Psoas muscle (tissue), 8 donors: ENCODE measurements around the gene TAOK3. TPM values are rescaled to one million over a fixed set of nuclear protein-coding genes. Genes with fewer than 3 reads are reported as not detected.
A peak's percentile ranks its signal among the peaks of the same experiment; 100 is the strongest.
"Not testable (repeated sequence)": the region's sequence is repeated elsewhere in the genome, so short reads cannot be mapped to it uniquely, and the experiment has no call there.

ENCODE experiments used
- ATAC-seq, 4 donors: fragments of 200-7000 bp; cut with Tn5 transposase; one replicate each; pipeline ENCODE4 v1.9.1; 2020; ENCODE audit warnings: moderate library complexity in 3 of 4, mild to moderate bottlenecking in 2 of 4
- DNase-seq, 2 donors: peaks; one replicate each; pipeline ENCODE4 v3.0.0-alpha.2; 2020
- H3K27ac ChIP-seq: fragments of 200-600 bp; one replicate; pipeline ENCODE4 v1.8.0; 2022
- H3K27me3 ChIP-seq, 3 donors: fragments of 200-600 bp in 1 of 3; one replicate each; pipeline versions ENCODE4 v1.6.1 to v1.8.0; 2013 to 2022; ENCODE audit warnings: low read length in 2 of 3, mild to moderate bottlenecking in 2 of 3, moderate library complexity in 1 of 3; ENCODE audit not compliant: insufficient read depth in 3 of 3
- H3K36me3 ChIP-seq, 2 donors: fragments of 200-600 bp in 1 of 2; one replicate each; pipeline versions ENCODE4 v1.6.1 to v1.8.0; 2013 to 2022; ENCODE audit warnings: low read depth in 1 of 2, mild to moderate bottlenecking in 1 of 2, moderate library complexity in 1 of 2; ENCODE audit not compliant: insufficient read depth in 1 of 2
- H3K4me1 ChIP-seq: fragments of 200-600 bp; one replicate; pipeline ENCODE4 v1.8.0; 2022
- H3K4me3 ChIP-seq: fragments of 200-600 bp; one replicate; pipeline ENCODE4 v1.8.0; 2022; ENCODE audit warnings: mild to moderate bottlenecking
- H3K9me3 ChIP-seq: fragments of 200-600 bp; one replicate; pipeline ENCODE4 v1.8.0; 2022
- WGBS, 3 donors: extraction: QIAGEN DNeasy Blood & Tissue Kit; methylation state at CpG; one replicate each; pipeline versions ENCODE4 v1.1.6 to v1.1.7; 2013; 5-methylcytosine and 5-hydroxymethylcytosine counted together
- intact Hi-C, 2 donors: fragments of 100-400 bp; cut with DNase I; formaldehyde crosslinking; loops; one replicate each; pipeline versions ENCODE4 v1.11.0 to v1.14.2; 2022
- polyA plus RNA-seq, 3 donors: library from polyadenylated mRNA; stranded (reverse); fragments of 200-250 nt; gene quantifications; one replicate each; pipeline ENCODE4 v1.2.3, GENCODE V29; 2013
- total RNA-seq, 4 donors: library from RNA; stranded (reverse); fragmentation: NEBNext Ultra II Directional in 2 of 4; extraction: Animal tissue kit (Norgen Biotek cat#: 25700) in 2 of 4; gene quantifications; one replicate each; pipeline versions ENCODE4 v1.2.1 to v1.2.4, GENCODE V29; 2021 to 2023
- TF ChIP-seq, protein P1 (sequence below): fragments of 200-600 bp; IDR thresholded peaks from one replicate; pipeline ENCODE4 v1.8.0; 2022; ENCODE audit warnings: antibody characterized with exemption
- donor health status: healthy with polysubstance abuse.
- donor health status: DM: no; HTN: no; CAD: no; lungs with moderate emphysema.
- donor health status: Bipolar disorder and iron deficiency.
- donor health status: healthy.
- donor health status: DM: yes; HTN: yes; CAD: no.
- donor health status: DM: no; HTN: no; CAD: no.
- donor health status: DM: no; HTN: no; CAD: no.
- donor health status: DM: yes; HTN: yes; CAD: no.

The TAOK3 gene
- total and polyA plus RNA-seq, 7 donors = 6.5 to 22.2 (median 18.2) TPM

- intact Hi-C loops = no loop called here
Measured at GRCh38 chr12:118292836-118293235, 79.9 kb downstream of the TAOK3 start.

DNA sequence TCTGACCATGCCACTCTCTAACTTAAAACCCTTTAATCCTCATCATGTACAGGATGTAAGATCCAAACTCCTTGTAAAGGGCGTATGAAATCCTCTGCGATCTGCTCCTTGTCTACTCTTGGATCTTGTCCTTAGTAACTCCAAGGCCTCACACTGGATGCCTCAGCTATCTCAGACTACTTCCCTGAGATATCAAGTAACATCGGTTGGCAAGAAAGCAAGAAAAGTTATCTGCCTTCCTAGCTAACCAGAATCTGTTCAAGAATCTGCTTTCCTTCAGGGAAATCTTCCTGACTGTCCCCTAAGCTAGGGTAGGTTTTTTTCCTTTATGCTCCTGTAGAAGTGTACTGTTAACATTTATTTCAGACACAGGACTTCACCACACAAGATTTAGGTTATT lies 82.6 kb downstream of the TAOK3 start:
- DNase-seq (no peak), ATAC-seq (peak in 1 of 4 donors; percentile 69)
- TF ChIP-seq, protein P1, sequence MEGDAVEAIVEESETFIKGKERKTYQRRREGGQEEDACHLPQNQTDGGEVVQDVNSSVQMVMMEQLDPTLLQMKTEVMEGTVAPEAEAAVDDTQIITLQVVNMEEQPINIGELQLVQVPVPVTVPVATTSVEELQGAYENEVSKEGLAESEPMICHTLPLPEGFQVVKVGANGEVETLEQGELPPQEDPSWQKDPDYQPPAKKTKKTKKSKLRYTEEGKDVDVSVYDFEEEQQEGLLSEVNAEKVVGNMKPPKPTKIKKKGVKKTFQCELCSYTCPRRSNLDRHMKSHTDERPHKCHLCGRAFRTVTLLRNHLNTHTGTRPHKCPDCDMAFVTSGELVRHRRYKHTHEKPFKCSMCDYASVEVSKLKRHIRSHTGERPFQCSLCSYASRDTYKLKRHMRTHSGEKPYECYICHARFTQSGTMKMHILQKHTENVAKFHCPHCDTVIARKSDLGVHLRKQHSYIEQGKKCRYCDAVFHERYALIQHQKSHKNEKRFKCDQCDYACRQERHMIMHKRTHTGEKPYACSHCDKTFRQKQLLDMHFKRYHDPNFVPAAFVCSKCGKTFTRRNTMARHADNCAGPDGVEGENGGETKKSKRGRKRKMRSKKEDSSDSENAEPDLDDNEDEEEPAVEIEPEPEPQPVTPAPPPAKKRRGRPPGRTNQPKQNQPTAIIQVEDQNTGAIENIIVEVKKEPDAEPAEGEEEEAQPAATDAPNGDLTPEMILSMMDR = no peak
- no peak overlapping the region for H3K4me3 ChIP-seq
- no peaks in the 10 kb centered on the region for H3K9me3 ChIP-seq
- H3K4me1 ChIP-seq = peaks cover 9% of the 10 kb centered on the region
- WGBS, 3 donors = 41 to 75% (median 51%) methylated on average over 3 of the region's 3 CpGs
- H3K36me3 ChIP-seq = no peaks in the 10 kb centered on the region
- H3K27me3 ChIP-seq = no peaks in the 10 kb centered on the region
- intact Hi-C loops = no loop called here
- no peak overlapping the region for H3K27ac ChIP-seq

More at GRCh38 chr12:118292836-118293235, 79.9 kb downstream of the TAOK3 start:
- WGBS, 3 donors = 89 to 97% (median 94%) methylated on average over 1 of the region's 1 CpG
- H3K4me1 ChIP-seq = peaks cover 9% of the 10 kb centered on the region
- no peaks in the 10 kb centered on the region for H3K27me3 ChIP-seq
- TF ChIP-seq, protein P1 = no peak
- no peak overlapping the region for H3K27ac ChIP-seq
- no peak overlapping the region for H3K4me3 ChIP-seq
- ATAC-seq (no peak), DNase-seq (no peak)
- H3K36me3 ChIP-seq = no peaks in the 10 kb centered on the region
- H3K9me3 ChIP-seq = no peaks in the 10 kb centered on the region

DNA sequence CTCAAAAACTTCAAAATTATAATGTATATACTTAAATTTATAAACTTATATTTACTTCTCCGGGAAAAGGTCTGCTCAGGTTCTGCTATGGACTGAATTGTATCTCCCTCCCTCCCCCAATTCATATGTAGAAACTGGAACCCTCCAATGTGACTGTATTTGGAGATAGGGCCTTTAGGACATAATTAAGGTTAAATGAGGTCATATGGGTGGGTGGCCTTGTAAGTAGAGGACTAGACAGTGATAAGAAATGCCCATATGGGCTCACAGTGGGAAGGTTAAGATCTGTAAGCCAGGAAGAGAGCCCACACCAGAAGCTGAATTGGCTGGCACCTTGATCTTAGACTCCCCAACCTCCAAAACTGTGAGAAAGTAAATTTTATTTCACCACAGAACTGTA lies 84.5 kb downstream of the TAOK3 start:
- Histone ChIP-seq H3K4me1 (peaks cover 10% of the 10 kb centered on the region), H3K27me3 (no peaks in the 10 kb centered on the region), H3K4me3 (no peak overlapping the region), H3K9me3 (no peaks in the 10 kb centered on the region), H3K36me3 (no peaks in the 10 kb centered on the region), H3K27ac (no peak overlapping the region)
- no peak for DNase-seq
- intact Hi-C loops = no loop called here
- 84 to 91% (median 89%) methylated on average over 1 of the region's 1 CpG for WGBS, 3 donors
- TF ChIP-seq, protein P1 = no peak
- ATAC-seq = no peak

DNA sequence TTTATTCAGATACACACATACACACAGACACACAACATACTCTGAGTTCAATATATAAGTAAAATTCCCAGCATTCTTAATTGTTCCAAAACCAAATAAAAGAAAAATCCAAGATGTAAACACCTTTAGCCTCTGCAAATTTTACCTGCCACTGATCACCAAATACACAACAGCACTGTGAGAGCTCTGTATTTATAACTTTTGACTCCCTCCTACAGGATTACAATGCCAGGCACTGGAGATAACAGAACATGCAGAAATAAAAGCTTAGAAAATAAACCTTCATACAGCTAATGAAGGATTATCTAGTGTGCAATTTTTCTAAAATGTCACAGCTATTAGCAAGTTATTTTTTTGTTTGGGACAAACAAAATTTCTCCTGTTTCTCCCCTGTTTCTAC lies 85.0 kb downstream of the TAOK3 start:
- no peaks in the 10 kb centered on the region for H3K27me3 ChIP-seq
- H3K4me3 ChIP-seq = no peak overlapping the region
- intact Hi-C loops = no loop called here
- H3K27ac ChIP-seq = no peak overlapping the region
- peaks cover 15% of the 10 kb centered on the region for H3K4me1 ChIP-seq
- H3K36me3 ChIP-seq = no peaks in the 10 kb centered on the region
- DNase-seq (no peak), ATAC-seq (no peak)
- no peaks in the 10 kb centered on the region for H3K9me3 ChIP-seq
- TF ChIP-seq, protein P1 = no peak

- Histone ChIP-seq H3K36me3 (no peaks in the 10 kb centered on the region), H3K27ac (no peak overlapping the region), H3K9me3 (no peaks in the 10 kb centered on the region), H3K4me1 (peaks cover 13% of the 10 kb centered on the region), H3K4me3 (no peak overlapping the region), H3K27me3 (no peaks in the 10 kb centered on the region)
- peak in 3 of 4 donors; percentile 51 to 85 (median 71) for ATAC-seq
- 51 to 79% (median 68%) methylated on average over 3 of the region's 3 CpGs for WGBS, 3 donors
- DNase-seq = no peak
- TF ChIP-seq, protein P1 = no peak
- intact Hi-C loops = no loop called here
Measured at GRCh38 chr12:118282767-118283166, 89.9 kb downstream of the TAOK3 start.

- DNase-seq, H3K27ac ChIP-seq, H3K27me3 ChIP-seq, H3K4me3 ChIP-seq, intact Hi-C loops, H3K36me3 ChIP-seq, H3K9me3 ChIP-seq, ATAC-seq: not testable (repeated sequence)
- peaks cover 13% of the 10 kb centered on the region for H3K4me1 ChIP-seq
- WGBS, 3 donors = 97 to 100% (median 97%) methylated on average over 1 of the region's 1 CpG
Measured at GRCh38 chr12:118278288-118278687, 94.4 kb downstream of the TAOK3 start.
